Measurements from ENCODE around the gene SEBOX. TPM values are rescaled to one million over a fixed set of nuclear protein-coding genes. Genes with fewer than 3 reads are reported as not detected.

Gene SEBOX
- polyA plus RNA-seq, 1 donor = not detected

- peaks cover 20% of the 10 kb centered on the region for H3K36me3 ChIP-seq (ENCODE audit: control insufficient read depth, insufficient read depth, low read length)
- no peak for DNase-seq
- no CpG with 5 or more reads among the region's 6 CpGs for WGBS (ENCODE audit: insufficient coverage, low lambda C conversion rate)
- no peaks in the 10 kb centered on the region for H3K27me3 ChIP-seq (ENCODE audit: control insufficient read depth, insufficient read depth, low read length)
- peaks cover 16% of the 10 kb centered on the region for H3K4me1 ChIP-seq (ENCODE audit: control insufficient read depth, insufficient read depth, low read length)
- H3K27ac ChIP-seq (ENCODE audit: low read length) = no peak overlapping the region
- no peaks in the 10 kb centered on the region for H3K9me3 ChIP-seq (ENCODE audit: control insufficient read depth, low read depth, low read length)
- H3K4me3 ChIP-seq (ENCODE audit: low read length) = peak overlapping the region; percentile 97
These were observed 30.8 kb downstream of the SEBOX start for GRCh38 chr17:28334171-28334570.

GRCh38 chr17:28333083-28333746 lies 31.8 kb downstream of the SEBOX start:
- peaks cover 16% of the 10 kb centered on the region for H3K4me1 ChIP-seq (ENCODE audit: control insufficient read depth, insufficient read depth, low read length)
- no CpG with 5 or more reads among the region's 1 CpG for WGBS (ENCODE audit: insufficient coverage, low lambda C conversion rate)
- peaks cover 26% of the 10 kb centered on the region for H3K36me3 ChIP-seq (ENCODE audit: control insufficient read depth, insufficient read depth, low read length)
- DNase-seq = no peak
- H3K27me3 ChIP-seq (ENCODE audit: control insufficient read depth, insufficient read depth, low read length) = no peaks in the 10 kb centered on the region
- no peak overlapping the region for H3K4me3 ChIP-seq (ENCODE audit: low read length)
- H3K9me3 ChIP-seq (ENCODE audit: control insufficient read depth, low read depth, low read length) = no peaks in the 10 kb centered on the region
- H3K27ac ChIP-seq (ENCODE audit: low read length) = no peak overlapping the region

DNA sequence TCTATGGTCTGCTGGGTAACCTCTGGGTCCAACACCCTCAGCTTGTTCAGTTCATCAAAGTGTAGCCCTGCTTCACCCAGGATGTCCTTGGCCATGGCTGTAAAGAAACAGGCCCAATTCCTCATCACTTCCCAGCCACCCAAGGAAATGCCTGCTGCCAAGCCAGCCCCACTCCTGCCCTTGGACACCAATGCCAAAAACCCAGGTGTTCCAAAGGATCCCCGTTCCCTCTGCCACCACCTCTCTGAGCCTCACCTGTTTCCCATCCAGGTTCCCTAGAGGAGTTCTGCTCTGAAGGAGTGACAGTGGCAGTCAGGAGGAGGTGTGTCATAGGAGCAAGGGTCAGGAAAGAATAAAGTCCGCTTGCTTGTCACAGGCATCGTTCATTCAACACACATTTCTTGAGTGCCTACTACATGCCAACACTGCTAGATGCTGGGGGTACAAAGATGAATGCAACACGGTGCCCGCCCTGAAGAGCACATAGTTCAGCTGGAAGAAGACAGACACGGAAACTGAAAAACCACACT lies 33.0 kb downstream of the SEBOX start:
- H3K27me3 ChIP-seq (ENCODE audit: control insufficient read depth, insufficient read depth, low read length) = no peaks in the 10 kb centered on the region
- DNase-seq = no peak
- H3K36me3 ChIP-seq (ENCODE audit: control insufficient read depth, insufficient read depth, low read length) = peaks cover 36% of the 10 kb centered on the region
- H3K4me3 ChIP-seq (ENCODE audit: low read length) = no peak overlapping the region
- H3K9me3 ChIP-seq (ENCODE audit: control insufficient read depth, low read depth, low read length) = no peaks in the 10 kb centered on the region
- H3K4me1 ChIP-seq (ENCODE audit: control insufficient read depth, insufficient read depth, low read length) = peaks cover 13% of the 10 kb centered on the region
- WGBS (ENCODE audit: insufficient coverage, low lambda C conversion rate) = 100% methylated on average over 2 of the region's 6 CpGs
- no peak overlapping the region for H3K27ac ChIP-seq (ENCODE audit: low read length)

- Histone ChIP-seq H3K4me3 (ENCODE audit: low read length) (no peak overlapping the region), H3K36me3 (ENCODE audit: control insufficient read depth, insufficient read depth, low read length) (peaks cover 44% of the 10 kb centered on the region), H3K27ac (ENCODE audit: low read length) (no peak overlapping the region), H3K4me1 (ENCODE audit: control insufficient read depth, insufficient read depth, low read length) (peaks cover 16% of the 10 kb centered on the region), H3K9me3 (ENCODE audit: control insufficient read depth, low read depth, low read length) (no peaks in the 10 kb centered on the region), H3K27me3 (ENCODE audit: control insufficient read depth, insufficient read depth, low read length) (no peaks in the 10 kb centered on the region)
- DNase-seq = no peak
- no CpG with 5 or more reads among the region's 5 CpGs for WGBS (ENCODE audit: insufficient coverage, low lambda C conversion rate)
These were observed 34.3 kb downstream of the SEBOX start for GRCh38 chr17:28330671-28331070.

DNA sequence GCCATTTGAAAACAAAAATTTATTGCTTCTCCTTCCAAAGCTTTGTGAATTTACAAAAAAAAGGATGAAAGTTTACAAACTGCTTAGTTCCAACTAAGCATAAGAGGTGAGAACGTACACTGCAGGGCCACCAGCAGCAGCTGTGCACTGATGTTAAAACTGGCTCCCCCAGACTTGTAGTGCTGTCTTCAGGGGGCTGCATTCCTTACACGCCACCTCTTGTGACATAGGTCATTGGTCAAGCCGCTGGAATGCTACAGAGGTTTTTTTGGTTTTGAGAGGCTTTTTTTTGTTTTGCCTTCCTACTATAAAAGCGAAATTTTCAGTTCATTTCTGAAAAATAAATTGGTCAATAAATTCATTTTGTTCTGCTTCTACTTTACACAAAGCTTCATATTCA lies 36.7 kb downstream of the SEBOX start:
- Histone ChIP-seq H3K36me3 (ENCODE audit: control insufficient read depth, insufficient read depth, low read length) (peaks cover 46% of the 10 kb centered on the region), H3K27me3 (ENCODE audit: control insufficient read depth, insufficient read depth, low read length) (no peaks in the 10 kb centered on the region), H3K4me3 (ENCODE audit: low read length) (no peak overlapping the region), H3K9me3 (ENCODE audit: control insufficient read depth, low read depth, low read length) (no peaks in the 10 kb centered on the region), H3K27ac (ENCODE audit: low read length) (no peak overlapping the region), H3K4me1 (ENCODE audit: control insufficient read depth, insufficient read depth, low read length) (peaks cover 29% of the 10 kb centered on the region)
- 46% methylated on average over 2 of the region's 4 CpGs for WGBS (ENCODE audit: insufficient coverage, low lambda C conversion rate)
- no peak for DNase-seq

- Histone ChIP-seq H3K27ac (ENCODE audit: low read length) (no peak overlapping the region), H3K4me3 (ENCODE audit: low read length) (no peak overlapping the region), H3K27me3 (ENCODE audit: control insufficient read depth, insufficient read depth, low read length) (no peaks in the 10 kb centered on the region), H3K9me3 (ENCODE audit: control insufficient read depth, low read depth, low read length) (no peaks in the 10 kb centered on the region), H3K4me1 (ENCODE audit: control insufficient read depth, insufficient read depth, low read length) (peaks cover 31% of the 10 kb centered on the region), H3K36me3 (ENCODE audit: control insufficient read depth, insufficient read depth, low read length) (peaks cover 46% of the 10 kb centered on the region)
- WGBS (ENCODE audit: insufficient coverage, low lambda C conversion rate) = no CpG with 5 or more reads among the region's 3 CpGs
- no peak for DNase-seq
These were observed 37.3 kb downstream of the SEBOX start for GRCh38 chr17:28327709-28328108.

DNA sequence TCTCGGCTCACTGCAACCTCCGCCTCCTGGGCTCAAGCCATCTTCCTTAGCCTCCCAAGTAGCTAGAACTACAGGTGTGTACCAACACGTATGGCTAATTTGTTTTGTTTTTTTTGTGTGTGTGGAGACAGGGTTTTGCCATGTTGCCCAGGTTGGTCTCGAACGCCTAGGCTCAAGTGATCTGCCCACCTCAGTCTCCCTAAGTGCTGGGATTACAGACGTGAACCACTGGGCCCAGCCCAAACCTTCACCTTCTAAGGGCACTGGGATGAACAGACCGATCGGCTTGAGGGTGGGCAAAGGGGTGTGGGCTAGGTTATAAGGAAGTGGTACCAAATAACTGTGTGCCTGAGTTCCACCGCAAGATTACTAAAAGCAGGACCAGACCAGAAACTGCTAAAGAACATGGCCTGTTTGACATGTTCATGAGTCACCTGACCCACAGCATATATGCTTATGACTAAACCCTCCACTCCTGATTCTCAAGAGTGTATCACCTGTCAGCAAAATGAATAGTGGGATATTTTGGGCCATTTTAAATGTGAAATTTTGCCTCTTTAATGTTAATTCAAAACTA lies 37.9 kb downstream of the SEBOX start:
- DNase-seq = no peak
- H3K4me1 ChIP-seq (ENCODE audit: control insufficient read depth, insufficient read depth, low read length) = peaks cover 31% of the 10 kb centered on the region
- H3K27me3 ChIP-seq (ENCODE audit: control insufficient read depth, insufficient read depth, low read length) = no peaks in the 10 kb centered on the region
- H3K36me3 ChIP-seq (ENCODE audit: control insufficient read depth, insufficient read depth, low read length) = peaks cover 46% of the 10 kb centered on the region
- H3K27ac ChIP-seq (ENCODE audit: low read length) = no peak overlapping the region
- H3K4me3 ChIP-seq (ENCODE audit: low read length) = no peak overlapping the region
- no CpG with 5 or more reads among the region's 9 CpGs for WGBS (ENCODE audit: insufficient coverage, low lambda C conversion rate)
- H3K9me3 ChIP-seq (ENCODE audit: control insufficient read depth, low read depth, low read length) = no peaks in the 10 kb centered on the region

DNA sequence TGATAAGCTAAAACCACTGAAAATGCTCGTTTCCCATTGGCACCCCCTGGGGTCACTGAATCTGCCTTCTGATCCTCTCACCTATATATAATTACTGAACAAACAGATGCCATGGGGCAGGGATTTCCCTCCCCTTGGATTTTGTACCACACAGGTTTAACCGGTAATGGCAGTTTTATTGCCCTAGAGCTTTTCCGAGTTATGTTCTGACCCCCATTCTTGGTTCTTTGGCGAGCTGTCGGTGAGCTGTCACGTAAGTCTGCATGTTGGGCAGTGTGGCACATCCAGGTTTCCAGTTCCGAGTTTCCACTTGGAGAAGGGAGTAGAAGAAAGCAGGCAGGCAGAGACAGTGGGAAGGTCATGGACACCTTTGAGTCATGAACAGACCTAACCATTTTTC lies 38.9 kb downstream of the SEBOX start:
- H3K36me3 ChIP-seq (ENCODE audit: control insufficient read depth, insufficient read depth, low read length) = peaks cover 37% of the 10 kb centered on the region
- WGBS (ENCODE audit: insufficient coverage, low lambda C conversion rate) = 20% methylated on average over 1 of the region's 7 CpGs

DNA sequence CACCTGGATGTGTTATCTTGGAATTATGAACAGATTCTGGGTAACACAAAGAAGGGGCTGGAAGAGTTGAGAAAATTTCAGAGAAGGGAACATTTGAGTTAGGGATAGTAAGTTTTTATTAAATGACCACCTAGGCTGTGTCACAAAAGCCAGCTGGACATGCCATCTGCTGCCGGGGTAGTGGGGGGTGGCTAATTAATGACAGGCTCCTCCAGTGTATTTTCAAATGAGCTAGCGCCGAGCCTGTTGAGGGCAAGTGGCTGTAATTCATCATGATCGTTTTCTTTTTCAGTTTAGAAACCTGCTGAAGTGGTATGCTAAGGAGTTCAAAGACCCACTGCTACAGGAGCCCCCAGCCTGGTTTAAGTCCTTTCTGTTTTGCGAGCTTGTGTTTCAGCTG lies 39.8 kb downstream of the SEBOX start:
- Histone ChIP-seq H3K27ac (ENCODE audit: low read length) (no peak overlapping the region), H3K36me3 (ENCODE audit: control insufficient read depth, insufficient read depth, low read length) (peaks cover 30% of the 10 kb centered on the region), H3K4me1 (ENCODE audit: control insufficient read depth, insufficient read depth, low read length) (peaks cover 31% of the 10 kb centered on the region), H3K27me3 (ENCODE audit: control insufficient read depth, insufficient read depth, low read length) (no peaks in the 10 kb centered on the region), H3K4me3 (ENCODE audit: low read length) (no peak overlapping the region), H3K9me3 (ENCODE audit: control insufficient read depth, low read depth, low read length) (no peaks in the 10 kb centered on the region)
- DNase-seq = no peak
- no CpG with 5 or more reads among the region's 5 CpGs for WGBS (ENCODE audit: insufficient coverage, low lambda C conversion rate)

More for the DNA sequence above, 38.9 kb downstream of the SEBOX start:
- no peaks in the 10 kb centered on the region for H3K9me3 ChIP-seq (ENCODE audit: control insufficient read depth, low read depth, low read length)
- DNase-seq = peak; percentile 47 to 75
- no peak overlapping the region for H3K4me3 ChIP-seq (ENCODE audit: low read length)
- no peaks in the 10 kb centered on the region for H3K27me3 ChIP-seq (ENCODE audit: control insufficient read depth, insufficient read depth, low read length)
- no peak overlapping the region for H3K27ac ChIP-seq (ENCODE audit: low read length)
- H3K4me1 ChIP-seq (ENCODE audit: control insufficient read depth, insufficient read depth, low read length) = peaks cover 31% of the 10 kb centered on the region

GRCh38 chr17:28324781-28325180 lies 40.2 kb downstream of the SEBOX start:
- no peak for DNase-seq
- no CpG with 5 or more reads among the region's 3 CpGs for WGBS (ENCODE audit: insufficient coverage, low lambda C conversion rate)
- peaks cover 30% of the 10 kb centered on the region for H3K36me3 ChIP-seq (ENCODE audit: control insufficient read depth, insufficient read depth, low read length)
- no peaks in the 10 kb centered on the region for H3K9me3 ChIP-seq (ENCODE audit: control insufficient read depth, low read depth, low read length)
- no peak overlapping the region for H3K4me3 ChIP-seq (ENCODE audit: low read length)
- H3K4me1 ChIP-seq (ENCODE audit: control insufficient read depth, insufficient read depth, low read length) = peaks cover 31% of the 10 kb centered on the region
- no peak overlapping the region for H3K27ac ChIP-seq (ENCODE audit: low read length)
- H3K27me3 ChIP-seq (ENCODE audit: control insufficient read depth, insufficient read depth, low read length) = no peaks in the 10 kb centered on the region

Measured in large intestine (tissue), 3 donors.